SKM-1 treated with dmso at 0.1 percent for 144 hours (cell line): ENCODE results near the gene NCF4.
A peak's percentile ranks its signal among the peaks of the same experiment; 100 is the strongest.

Experiments used
- DNase-seq: peaks from one replicate; lab custom pipeline; 2025; ENCODE audit not compliant: unreplicated experiment; lab: John Stamatoyannopoulos, UW

NCF4 gene

DNA sequence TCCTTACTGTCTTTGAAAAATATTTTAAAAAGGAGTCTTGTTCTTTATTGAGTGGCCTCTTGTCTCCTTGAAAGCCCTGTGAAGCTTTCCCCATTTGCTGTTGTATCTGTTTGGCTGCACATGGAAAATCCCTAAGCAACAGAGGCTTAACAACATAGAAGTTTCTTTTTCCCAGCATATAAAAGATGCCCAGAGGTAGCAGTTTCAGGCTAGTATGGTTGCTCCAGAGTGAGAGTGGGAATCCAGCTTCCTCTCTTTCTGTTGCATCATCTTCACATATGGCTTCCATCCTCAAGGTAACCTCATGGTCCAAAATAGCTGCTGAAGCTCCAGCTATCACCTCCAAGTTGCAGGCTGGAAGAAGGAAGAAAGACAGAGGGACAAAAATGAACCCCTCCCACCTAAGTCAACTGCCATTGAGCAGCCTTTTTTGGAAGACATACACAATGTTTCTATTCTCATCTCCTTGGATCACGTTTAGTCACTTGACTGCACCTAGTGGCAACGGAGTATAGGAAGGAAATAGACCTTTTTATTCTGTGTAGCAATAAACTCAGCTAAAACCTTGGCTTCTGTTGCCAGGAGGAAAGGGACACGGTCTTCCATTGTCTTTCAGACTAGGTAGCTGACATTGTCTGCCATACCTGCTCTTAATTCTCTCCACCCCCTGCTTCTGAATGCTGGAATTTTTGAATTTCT, 57.9 kb downstream of the NCF4 start:
- no peak for DNase-seq

DNA sequence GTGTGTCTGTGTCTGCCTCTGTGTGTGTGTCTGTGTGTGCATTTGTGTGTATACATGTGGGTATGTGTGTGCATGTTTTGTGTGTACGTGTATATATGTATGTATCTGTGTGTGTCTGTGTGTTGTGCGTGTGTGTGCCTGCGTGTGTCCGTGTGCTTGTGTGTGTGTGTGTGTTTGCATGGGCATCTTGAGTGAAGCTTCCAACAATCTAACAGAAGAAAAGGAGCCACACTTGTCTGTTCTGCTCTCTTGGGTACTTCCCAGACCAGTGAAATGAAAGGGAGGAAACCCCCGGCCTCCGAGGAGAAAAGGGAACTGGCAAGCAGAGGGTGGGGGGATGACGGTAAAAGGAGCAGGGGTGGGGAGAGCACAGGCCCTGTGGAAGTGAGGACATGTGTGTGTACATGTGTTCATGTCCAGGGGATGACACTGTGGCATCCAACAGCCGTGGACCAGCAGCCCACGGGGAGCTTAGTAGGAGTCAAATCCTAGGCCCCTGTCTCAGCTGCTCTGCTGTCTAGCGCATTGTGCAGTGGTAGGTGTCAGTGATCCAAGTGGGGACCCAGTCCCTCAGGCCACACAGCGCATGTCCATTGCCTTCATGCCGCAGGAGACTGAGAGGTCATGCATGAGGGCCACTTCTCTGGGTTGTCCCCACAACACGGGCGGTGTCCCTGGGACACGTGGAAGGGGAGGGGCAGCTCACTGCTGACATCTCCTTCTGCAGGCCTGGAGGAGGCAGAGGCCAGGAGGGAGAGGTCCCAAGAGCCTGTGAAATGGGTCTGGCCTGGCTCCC, 60.7 kb downstream of the NCF4 start:
- peak; percentile 52 for DNase-seq

DNA sequence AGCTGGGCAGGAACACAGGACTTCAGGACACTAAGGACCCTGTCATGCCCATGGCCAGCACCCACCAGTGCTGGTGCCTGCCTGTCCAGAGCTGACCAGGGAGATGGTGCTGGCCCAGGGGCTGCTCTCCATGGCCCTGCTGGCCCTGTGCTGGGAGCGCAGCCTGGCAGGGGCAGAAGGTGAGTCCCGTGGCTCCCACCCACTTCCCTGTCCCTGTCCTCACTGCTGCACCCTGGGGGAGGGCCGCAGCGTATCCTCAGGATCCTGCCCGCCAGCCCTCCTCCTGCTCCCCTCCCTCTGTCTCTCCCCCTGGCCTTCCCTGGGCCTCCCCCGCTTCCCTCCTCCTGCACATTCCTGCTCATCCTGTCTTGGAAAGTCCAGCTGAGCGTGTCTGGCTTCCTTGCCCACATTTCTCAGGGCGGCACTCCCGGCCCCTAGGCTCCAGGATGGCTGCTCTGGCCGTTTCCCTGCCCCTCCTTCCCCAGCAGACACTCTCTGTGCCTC, 61.4 kb downstream of the NCF4 start:
- no peak for DNase-seq

DNA sequence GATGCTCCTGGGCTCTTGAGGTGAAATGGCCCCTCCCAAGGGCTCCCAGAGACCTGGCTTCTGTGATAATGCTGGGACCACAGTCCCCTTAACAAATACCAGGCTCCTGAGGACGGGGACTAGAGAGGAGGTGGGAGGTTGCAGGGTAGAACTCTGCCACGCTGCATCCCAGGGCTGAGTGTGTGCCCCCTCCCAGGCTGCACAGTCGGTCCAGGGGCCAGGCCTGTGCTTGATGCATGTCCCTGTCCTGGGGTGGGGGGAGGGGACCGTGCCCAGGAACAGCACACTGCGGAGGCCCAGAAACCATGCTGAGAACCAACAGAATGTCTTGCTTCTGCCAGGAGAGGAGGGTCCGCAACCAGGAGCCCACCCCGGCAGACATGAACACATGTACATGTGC, 61.9 kb downstream of the NCF4 start:
- no peak for DNase-seq

DNA sequence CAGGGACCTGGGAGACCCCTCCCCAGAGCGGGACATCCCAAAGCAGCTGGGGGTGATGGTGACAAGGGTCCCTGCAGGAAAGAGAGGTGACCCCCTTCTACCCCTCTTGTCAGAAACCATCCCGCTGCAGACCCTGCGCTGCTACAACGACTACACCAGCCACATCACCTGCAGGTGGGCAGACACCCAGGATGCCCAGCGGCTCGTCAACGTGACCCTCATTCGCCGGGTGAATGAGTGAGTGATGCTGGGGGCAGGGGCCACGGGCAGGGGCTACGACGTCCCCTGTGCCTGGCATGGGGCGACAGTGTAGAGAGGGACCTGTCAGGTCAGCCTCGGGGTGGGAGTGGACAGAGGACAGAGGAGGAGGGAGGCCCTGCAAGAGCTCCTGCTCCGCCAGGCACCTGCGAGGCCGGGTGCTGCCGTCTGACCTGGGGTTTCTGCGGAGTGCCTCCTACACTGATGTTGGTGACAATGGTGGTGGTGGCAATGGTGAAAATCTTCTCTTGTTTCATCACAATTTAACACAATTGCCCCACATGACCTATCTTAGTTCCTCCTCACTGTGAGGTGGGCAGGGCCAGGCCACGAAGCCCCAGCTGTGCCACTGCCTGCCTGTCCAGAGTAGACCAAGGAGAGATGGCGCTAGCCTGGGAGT, 62.5 kb downstream of the NCF4 start:
- DNase-seq, result no peak

DNA sequence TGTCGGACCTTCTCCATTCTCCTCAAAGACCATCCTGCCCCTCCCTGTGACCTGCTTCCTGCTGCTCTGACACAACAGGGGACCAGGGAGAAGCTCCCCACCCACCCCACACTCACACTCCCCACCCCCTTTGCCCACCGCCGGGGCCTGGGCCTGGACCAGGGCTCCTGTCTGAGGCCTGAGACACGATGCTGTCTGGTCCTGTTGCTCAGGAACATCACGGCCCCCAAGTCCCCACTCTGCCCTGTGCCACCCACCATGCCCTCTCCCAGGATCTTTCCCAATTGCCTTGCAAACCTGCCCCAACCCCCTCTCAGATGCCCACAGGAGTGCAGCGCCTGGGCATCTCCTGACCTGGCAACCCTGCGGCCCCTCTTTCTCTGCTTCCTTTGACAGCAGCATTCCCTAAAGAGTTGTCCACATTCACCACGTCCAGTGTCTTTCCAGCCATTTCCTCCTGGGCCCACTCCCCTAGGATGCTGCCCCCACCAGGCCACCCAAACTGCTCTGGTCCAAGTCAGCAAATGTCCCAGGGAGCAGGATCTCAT, 63.4 kb downstream of the NCF4 start:
- no peak for DNase-seq

DNA sequence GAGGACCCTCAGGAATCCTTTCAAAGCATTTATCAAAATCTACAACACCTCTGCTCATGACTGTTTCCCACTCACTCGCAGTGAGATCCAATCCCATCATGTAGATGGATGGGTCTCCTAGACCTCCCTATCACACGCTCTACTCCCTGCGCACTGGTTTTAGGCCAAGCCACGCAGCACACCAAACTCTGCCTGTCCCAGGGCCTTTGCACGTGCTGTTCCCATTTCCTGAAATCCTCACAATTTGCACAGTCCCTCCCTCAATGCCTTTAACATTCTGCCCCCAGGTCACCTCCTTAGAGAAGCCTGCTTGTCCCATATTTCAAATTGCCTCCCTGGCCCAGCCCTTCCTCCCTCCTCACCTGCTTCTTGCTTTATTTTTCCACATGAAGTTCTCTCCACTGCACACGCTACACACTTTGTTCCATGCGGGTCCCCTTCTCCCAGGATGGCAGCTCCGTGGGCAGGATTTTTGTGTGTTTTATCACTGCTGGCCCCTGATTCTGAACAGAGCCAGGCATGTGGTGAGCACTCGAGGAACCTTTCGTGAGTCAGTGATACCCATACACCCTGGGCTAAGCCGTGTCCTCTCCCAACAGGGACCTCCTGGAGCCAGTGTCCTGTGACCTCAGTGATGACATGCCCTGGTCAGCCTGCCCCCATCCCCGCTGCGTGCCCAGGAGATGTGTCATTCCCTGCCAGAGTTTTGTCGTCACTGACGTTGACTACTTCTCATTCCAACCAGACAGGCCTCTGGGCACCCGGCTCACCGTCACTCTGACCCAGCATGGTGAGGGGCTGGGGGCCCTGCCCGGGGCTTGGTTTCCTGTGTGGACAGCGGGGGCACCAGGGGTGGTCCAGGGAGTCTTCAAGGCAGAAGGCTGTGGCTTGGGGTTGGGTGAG, 64.8 kb downstream of the NCF4 start:
- DNase-seq, result no peak

DNA sequence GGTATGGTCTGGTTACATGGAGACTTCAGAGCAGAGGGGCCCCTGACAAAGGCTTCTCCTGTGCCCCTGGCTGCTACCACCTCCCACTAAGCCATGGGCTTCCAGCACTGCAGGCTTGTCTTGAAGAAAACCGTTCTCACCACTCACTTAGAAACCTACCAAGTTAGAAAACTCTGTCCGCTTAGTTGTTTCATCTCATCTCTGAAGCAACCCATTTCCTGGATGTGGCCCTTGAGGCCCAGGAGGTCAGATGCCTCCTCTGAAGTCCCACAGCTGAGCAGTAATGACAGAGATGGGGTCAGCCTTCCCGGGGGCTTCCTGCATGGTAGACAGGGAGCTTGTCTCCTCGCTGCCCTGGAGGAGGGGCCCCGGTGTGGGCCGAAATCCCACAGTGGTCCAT, 65.5 kb downstream of the NCF4 start:
- DNase-seq, result no peak

DNA sequence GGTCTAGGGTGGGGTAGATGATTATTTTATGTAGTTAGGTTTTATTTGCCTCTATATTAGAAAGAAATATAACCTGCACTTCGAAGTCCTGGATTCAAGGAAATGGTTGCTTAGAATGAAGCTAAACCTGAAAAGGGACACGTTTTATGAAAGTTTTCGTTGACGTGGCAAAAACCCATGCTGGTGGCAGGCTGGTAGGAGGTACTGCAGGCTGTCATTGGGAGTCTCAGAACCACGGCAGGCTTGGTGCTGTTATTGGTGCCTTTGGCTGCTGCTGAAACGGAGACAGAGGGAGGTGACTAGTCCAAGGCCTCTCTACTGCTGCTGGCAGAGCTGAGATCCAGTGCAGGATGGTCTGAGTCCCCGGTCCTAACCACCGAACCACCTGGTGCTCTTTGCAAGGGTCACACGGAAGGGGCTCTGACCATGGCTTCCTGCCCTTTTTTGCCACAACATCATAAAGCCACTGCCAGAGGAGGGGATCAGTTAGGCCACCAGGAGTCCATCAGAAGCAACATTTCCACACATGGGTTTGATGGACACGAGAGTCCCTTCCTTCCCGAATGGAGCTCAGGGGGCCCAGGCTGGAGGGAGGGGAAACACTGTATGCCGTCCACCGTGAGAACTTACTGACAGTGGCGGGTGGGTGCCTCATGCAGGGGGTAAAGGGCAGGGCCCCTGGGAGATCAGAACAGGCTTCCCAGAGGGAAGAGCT, 66.1 kb downstream of the NCF4 start:
- no peak for DNase-seq
